Uterus (tissue), 4 donors: ENCODE measurements around the gene KREMEN1. TPM values are rescaled to one million over a fixed set of nuclear protein-coding genes. Genes with fewer than 3 reads are reported as not detected.
"Not testable (repeated sequence)": the region's sequence is repeated elsewhere in the genome, so short reads cannot be mapped to it uniquely, and the experiment has no call there.

ENCODE experiments used
- DNase-seq, 2 donors: peaks; one replicate each; pipeline ENCODE4 v3.0.0-alpha.2; 2019 to 2020
- H3K27ac ChIP-seq, 2 donors: fragments of 200-600 bp; sonication (generic); 1 replicate in 1 of 2; 2 replicates in 1 of 2; pipeline ENCODE4 v1.5.1; 2016 to 2018
- H3K27me3 ChIP-seq, 2 donors: fragments of 200-600 bp; sonication (generic); one replicate each; pipeline ENCODE4 v1.5.1; 2018 to 2019; ENCODE audit warnings: control low read depth in 1 of 2
- H3K36me3 ChIP-seq, 2 donors: fragments of 200-600 bp; sonication (generic); one replicate each; pipeline ENCODE4 v1.5.1; 2019; ENCODE audit warnings: control low read depth in 1 of 2
- H3K4me1 ChIP-seq, 2 donors: fragments of 200-600 bp; sonication (generic); one replicate each; pipeline ENCODE4 v1.5.1; 2018 to 2019; ENCODE audit warnings: control low read depth in 1 of 2
- H3K4me3 ChIP-seq, 2 donors: fragments of 200-600 bp; sonication (generic); 1 replicate in 1 of 2; 2 replicates in 1 of 2; pipeline ENCODE4 v1.5.1; 2018 to 2019; ENCODE audit warnings: mild to moderate bottlenecking in 1 of 2
- H3K9me3 ChIP-seq, 2 donors: fragments of 200-600 bp; sonication (generic); one replicate each; pipeline ENCODE4 v1.5.1; 2019; ENCODE audit warnings: control low read depth in 1 of 2
- CTCF ChIP-seq, 4 experiments: fragments of 200-600 bp in 2 of 4; fragments of 450-650 bp in 2 of 4; sonication (generic) in 2 of 4; IDR thresholded peaks; one replicate each; pipeline ENCODE4 v1.5.1; 2016 to 2019; ENCODE audit warnings: antibody characterized with exemption in 4 of 4, mild to moderate bottlenecking in 2 of 4, moderate library complexity in 1 of 4
- POLR2A ChIP-seq, 2 donors: fragments of 450-650 bp; IDR thresholded peaks; one replicate each; pipeline ENCODE4 v1.6.1; 2016; ENCODE audit warnings: antibody characterized with exemption in 2 of 2, mild to moderate bottlenecking in 1 of 2, moderate library complexity in 1 of 2
- intact Hi-C: fragments of 100-400 bp; cut with DNase I; formaldehyde crosslinking; loops from one replicate; pipeline ENCODE4 v1.15.1; 2023; ENCODE audit warnings: low total_unique reads
- total RNA-seq, 4 donors: library from RNA; depleted of rRNA in 3 of 4; stranded (reverse); fragments of >200 nt in 3 of 4; gene quantifications; one replicate each; pipeline versions ENCODE4 v1.1.0 to v1.2.4, GENCODE V29; 2014 to 2023
- donor health status: DM: yes; HTN: yes; CAD: no.

The KREMEN1 gene
- total RNA-seq, 4 donors from 2014 or later, result 5.9 to 25.1 (median 10.2) TPM

- Histone ChIP-seq H3K4me3 (no peak overlapping the region), H3K27me3 (no peaks in the 10 kb centered on the region), H3K9me3 (no peaks in the 10 kb centered on the region), H3K27ac (no peak overlapping the region), H3K4me1 (no peaks in the 10 kb centered on the region), H3K36me3 (no peaks in the 10 kb centered on the region)
- no peak for TF ChIP-seq POLR2A (IDR thresholded peaks at IDR 0.05)
- TF ChIP-seq CTCF (IDR thresholded peaks at IDR 0.05), result no peak
- intact Hi-C loops, result no loop called here
- DNase-seq, result no peak
Measured at GRCh38 chr22:29081517-29082236, 8.8 kb downstream of the KREMEN1 start.

- no peak for DNase-seq
- TF ChIP-seq POLR2A (IDR thresholded peaks at IDR 0.05) (no peak), CTCF (IDR thresholded peaks at IDR 0.05) (no peak)
- Histone ChIP-seq H3K9me3 (no peaks in the 10 kb centered on the region), H3K27ac (no peak overlapping the region), H3K4me3 (no peak overlapping the region), H3K27me3 (no peaks in the 10 kb centered on the region), H3K36me3 (no peaks in the 10 kb centered on the region), H3K4me1 (no peaks in the 10 kb centered on the region)
- intact Hi-C loops, result no loop called here
Measured at GRCh38 chr22:29082826-29083545, 10.2 kb downstream of the KREMEN1 start.

GRCh38 chr22:29083576-29083932 is 10.7 kb downstream of the KREMEN1 start:
- H3K9me3 ChIP-seq, intact Hi-C loops, DNase-seq, H3K27me3 ChIP-seq, H3K27ac ChIP-seq, H3K4me3 ChIP-seq, H3K36me3 ChIP-seq, H3K4me1 ChIP-seq: not testable (repeated sequence)

GRCh38 chr22:29083933-29084591 is 11.2 kb downstream of the KREMEN1 start:
- intact Hi-C loops, result no loop called here
- no peak for TF ChIP-seq POLR2A (IDR thresholded peaks at IDR 0.05)
- no peak for TF ChIP-seq CTCF (IDR thresholded peaks at IDR 0.05)
- DNase-seq, result no peak
- Histone ChIP-seq H3K36me3 (no peaks in the 10 kb centered on the region), H3K4me1 (no peaks in the 10 kb centered on the region), H3K9me3 (no peaks in the 10 kb centered on the region), H3K4me3 (no peak overlapping the region), H3K27ac (no peak overlapping the region), H3K27me3 (no peaks in the 10 kb centered on the region)

- no peaks in the 10 kb centered on the region for H3K27me3 ChIP-seq
- H3K27ac ChIP-seq, result no peak overlapping the region
- TF ChIP-seq CTCF (IDR thresholded peaks at IDR 0.05) (no peak), POLR2A (IDR thresholded peaks at IDR 0.05) (no peak)
- no peak for DNase-seq
- no peaks in the 10 kb centered on the region for H3K9me3 ChIP-seq
- no peaks in the 10 kb centered on the region for H3K36me3 ChIP-seq
- no peaks in the 10 kb centered on the region for H3K4me1 ChIP-seq
- intact Hi-C loops, result no loop called here
- no peak overlapping the region for H3K4me3 ChIP-seq
Measured at GRCh38 chr22:29087012-29087411, 14.2 kb downstream of the KREMEN1 start.
